ENCODE data around the gene STKLD1. TPM values are rescaled to one million over a fixed set of nuclear protein-coding genes. Genes with fewer than 3 reads are reported as not detected.

STKLD1 gene
- total and polyA plus RNA-seq, 9 of the 15 experiments (the other 6 are each of a cell fraction or from before 2014, with no cell fraction given), result 0.10 to 0.65 (median 0.33) TPM; not detected in 2

GRCh38 chr9:133347515-133347984 is 28.6 kb upstream of the STKLD1 start (continued):
- TF ChIP-seq SIN3B (IDR thresholded peaks at IDR 0.05; ENCODE audit: low read depth), result no peak
- no peak for TF ChIP-seq HMGN3 (IDR thresholded peaks at IDR 0.05; ENCODE audit: borderline replicate concordance, extremely low read depth, insufficient read length, low read depth, low read length)
- 0 out of 2 replicates have a peak, but pooled peaks have one; percentile 42 for TF ChIP-seq ZNF740 (CRISPR knock-in tag; IDR thresholded peaks at IDR 0.05)
- peak in 1 of 2 experiments; percentile 89; a peak in 2 of 4 replicates for TF ChIP-seq ZNF740 (tag; IDR thresholded peaks at IDR 0.05)
- no peak for TF ChIP-seq TRIM28 (IDR thresholded peaks at IDR 0.05)
- TF ChIP-seq HDAC3 (IDR thresholded peaks at IDR 0.05; ENCODE audit: borderline replicate concordance, partially characterized antibody), result no peak
- no peak for TF ChIP-seq MYNN (IDR thresholded peaks at IDR 0.05)
- no peak for TF ChIP-seq MYNN (CRISPR knock-in tag; IDR thresholded peaks at IDR 0.05)
- no peak for TF ChIP-seq CREB3 (tag; conservative IDR thresholded peaks at IDR 0.05; ENCODE audit: low read depth)
- peak in 1 of 2 experiments; percentile 20 for TF ChIP-seq E2F6 (IDR thresholded peaks at IDR 0.05; ENCODE audit: borderline replicate concordance in 1 of 2, extremely low read depth in 1 of 2, insufficient read depth in 1 of 2, insufficient read length in 1 of 2, low read depth in 1 of 2, low read length in 1 of 2, poor library complexity in 1 of 2, severe bottlenecking in 1 of 2)
- TF ChIP-seq SMAD1 (IDR thresholded peaks at IDR 0.05; ENCODE audit: low read depth, low read length, partially characterized antibody), result no peak
- TF ChIP-seq EZH2 (IDR thresholded peaks at IDR 0.05; ENCODE audit: borderline replicate concordance, low read depth, low read length), result no peak
- TF ChIP-seq BCOR (IDR thresholded peaks at IDR 0.05), result no peak
- TF ChIP-seq ZEB2 (IDR thresholded peaks at IDR 0.05), result no peak
- TF ChIP-seq ELF1 (tag; IDR thresholded peaks at IDR 0.05), result no peak
- TF ChIP-seq AFF4 (CRISPR knock-in tag; IDR thresholded peaks at IDR 0.05), result no peak
- TF ChIP-seq NKRF (IDR thresholded peaks at IDR 0.05; ENCODE audit: borderline replicate concordance), result no peak
- TF ChIP-seq MXD1 (CRISPR knock-in tag; IDR thresholded peaks at IDR 0.05; ENCODE audit: borderline replicate concordance, poor library complexity, severe bottlenecking), result no peak
- TF ChIP-seq ZBTB8A (IDR thresholded peaks at IDR 0.05; ENCODE audit: partially characterized antibody), result no peak

All from K562 (cell line).